Superior temporal gyrus (tissue), 1 donor: ENCODE results near the gene FGF4.

Experiments
- DNase-seq: peaks from one replicate; pipeline ENCODE4 v3.0.0-alpha.2; 2016; ENCODE audit errors: extremely low spot score

Gene FGF4

GRCh38 chr11:69726481-69726880 is 48.7 kb downstream of the FGF4 start:
- DNase-seq = no peak

- no peak for DNase-seq
These were observed 49.1 kb downstream of the FGF4 start for GRCh38 chr11:69726019-69726418.

- no peak for DNase-seq
These were observed 53.4 kb downstream of the FGF4 start for GRCh38 chr11:69721745-69722144.

- no peak for DNase-seq
These were observed 54.0 kb downstream of the FGF4 start for GRCh38 chr11:69721106-69721505.
